ENCODE measurements around the gene TMOD3.

The TMOD3 gene

DNA sequence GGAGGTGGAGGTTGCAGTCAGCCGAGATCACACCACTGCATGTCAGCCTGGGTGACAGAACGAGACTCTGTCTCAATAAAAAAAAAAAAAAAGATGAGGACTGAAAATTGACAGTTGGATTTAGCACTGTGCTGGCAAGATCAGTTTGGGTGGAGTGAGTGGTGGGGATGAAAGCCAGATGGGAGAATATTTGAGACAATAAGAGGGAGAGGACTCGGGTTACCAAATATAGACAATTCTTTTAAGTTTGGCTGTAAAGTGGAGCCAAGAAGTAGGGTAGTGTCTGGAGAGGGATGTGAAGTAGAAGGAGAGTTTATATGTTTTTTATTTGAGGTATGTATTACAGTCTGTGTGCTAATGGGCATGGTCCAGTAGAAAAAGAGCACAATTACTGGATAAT lies 20.4 kb downstream of the TMOD3 start:
- Histone ChIP-seq H3K4me1 (ENCODE audit: control insufficient read depth, low read length) (peaks cover 6% of the 10 kb centered on the region), H3K27ac (ENCODE audit: low read depth, low read length) (no peak overlapping the region), H4K20me1 (ENCODE audit: control insufficient read depth, insufficient read depth, low read depth, low read length) (peaks cover under 1% of the 10 kb centered on the region; the same call in 1 of the 2 replicates), H3K4me2 (ENCODE audit: low read length) (no peak overlapping the region), H3K9me2 (replicated peaks; ENCODE audit: control insufficient read depth, low read length) (no peaks in the 10 kb centered on the region), H3K9me3 (ENCODE audit: control insufficient read depth, insufficient read depth, low read length) (no peaks in the 10 kb centered on the region), H3K27me3 (ENCODE audit: control insufficient read depth, low read length) (no peaks in the 10 kb centered on the region), H3F3A (ENCODE audit: control insufficient read depth, insufficient read depth) (no peaks in the 10 kb centered on the region), H3K36me3 (ENCODE audit: control insufficient read depth, low read length) (no peaks in the 10 kb centered on the region), H3K4me3 (ENCODE audit: low read length) (no peak overlapping the region), H3K79me2 (ENCODE audit: control insufficient read depth, low read length) (peaks cover 87% of the 10 kb centered on the region)
- TF ChIP-seq EZH2phosphoT487 (IDR thresholded peaks at IDR 0.05; ENCODE audit: borderline replicate concordance, low read length): no peak
- TF ChIP-seq, protein P1, sequence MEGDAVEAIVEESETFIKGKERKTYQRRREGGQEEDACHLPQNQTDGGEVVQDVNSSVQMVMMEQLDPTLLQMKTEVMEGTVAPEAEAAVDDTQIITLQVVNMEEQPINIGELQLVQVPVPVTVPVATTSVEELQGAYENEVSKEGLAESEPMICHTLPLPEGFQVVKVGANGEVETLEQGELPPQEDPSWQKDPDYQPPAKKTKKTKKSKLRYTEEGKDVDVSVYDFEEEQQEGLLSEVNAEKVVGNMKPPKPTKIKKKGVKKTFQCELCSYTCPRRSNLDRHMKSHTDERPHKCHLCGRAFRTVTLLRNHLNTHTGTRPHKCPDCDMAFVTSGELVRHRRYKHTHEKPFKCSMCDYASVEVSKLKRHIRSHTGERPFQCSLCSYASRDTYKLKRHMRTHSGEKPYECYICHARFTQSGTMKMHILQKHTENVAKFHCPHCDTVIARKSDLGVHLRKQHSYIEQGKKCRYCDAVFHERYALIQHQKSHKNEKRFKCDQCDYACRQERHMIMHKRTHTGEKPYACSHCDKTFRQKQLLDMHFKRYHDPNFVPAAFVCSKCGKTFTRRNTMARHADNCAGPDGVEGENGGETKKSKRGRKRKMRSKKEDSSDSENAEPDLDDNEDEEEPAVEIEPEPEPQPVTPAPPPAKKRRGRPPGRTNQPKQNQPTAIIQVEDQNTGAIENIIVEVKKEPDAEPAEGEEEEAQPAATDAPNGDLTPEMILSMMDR (IDR thresholded peaks at IDR 0.05; ENCODE audit: low read depth, low read length, poor library complexity, severe bottlenecking): no peak

DNA sequence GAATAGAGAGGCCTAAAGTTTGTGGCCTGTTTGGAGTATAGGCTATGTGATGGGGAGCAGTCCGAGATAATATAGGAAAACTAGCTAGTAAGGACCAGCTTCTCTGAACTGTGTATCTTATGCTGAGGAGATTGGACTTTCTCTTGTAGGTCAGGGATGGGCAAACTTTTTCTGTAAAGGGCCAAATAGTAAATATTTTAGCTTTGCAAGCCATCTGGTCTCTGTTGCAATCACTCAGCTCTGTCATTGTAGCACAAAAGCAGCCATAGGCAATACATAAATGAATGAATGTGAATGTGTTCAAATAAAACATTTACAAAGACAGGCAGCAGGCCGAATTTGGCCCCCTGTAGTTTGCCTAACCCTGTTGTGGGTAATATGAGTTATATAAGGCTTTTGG lies 24.5 kb downstream of the TMOD3 start:
- H3K4me3 ChIP-seq (ENCODE audit: low read length): no peak overlapping the region
- H3K27ac ChIP-seq (ENCODE audit: low read depth, low read length): no peak overlapping the region
- no peaks in the 10 kb centered on the region for H3K36me3 ChIP-seq (ENCODE audit: control insufficient read depth, low read length)
- H3K79me2 ChIP-seq (ENCODE audit: control insufficient read depth, low read length): peaks cover 57% of the 10 kb centered on the region
- TF ChIP-seq EZH2phosphoT487 (IDR thresholded peaks at IDR 0.05; ENCODE audit: borderline replicate concordance, low read length): no peak
- TF ChIP-seq, protein P1 (IDR thresholded peaks at IDR 0.05; ENCODE audit: low read depth, low read length, poor library complexity, severe bottlenecking): no peak
- no peaks in the 10 kb centered on the region for H3F3A ChIP-seq (ENCODE audit: control insufficient read depth, insufficient read depth)
- no peak overlapping the region for H3K4me2 ChIP-seq (ENCODE audit: low read length)
- H3K4me1 ChIP-seq (ENCODE audit: control insufficient read depth, low read length): no peaks in the 10 kb centered on the region
- H3K27me3 ChIP-seq (ENCODE audit: control insufficient read depth, low read length): no peaks in the 10 kb centered on the region
- H3K9me2 ChIP-seq (replicated peaks; ENCODE audit: control insufficient read depth, low read length): no peaks in the 10 kb centered on the region
- H3K9me3 ChIP-seq (ENCODE audit: control insufficient read depth, insufficient read depth, low read length): no peaks in the 10 kb centered on the region
- H4K20me1 ChIP-seq (ENCODE audit: control insufficient read depth, insufficient read depth, low read depth, low read length): no peaks in the 10 kb centered on the region

DNA sequence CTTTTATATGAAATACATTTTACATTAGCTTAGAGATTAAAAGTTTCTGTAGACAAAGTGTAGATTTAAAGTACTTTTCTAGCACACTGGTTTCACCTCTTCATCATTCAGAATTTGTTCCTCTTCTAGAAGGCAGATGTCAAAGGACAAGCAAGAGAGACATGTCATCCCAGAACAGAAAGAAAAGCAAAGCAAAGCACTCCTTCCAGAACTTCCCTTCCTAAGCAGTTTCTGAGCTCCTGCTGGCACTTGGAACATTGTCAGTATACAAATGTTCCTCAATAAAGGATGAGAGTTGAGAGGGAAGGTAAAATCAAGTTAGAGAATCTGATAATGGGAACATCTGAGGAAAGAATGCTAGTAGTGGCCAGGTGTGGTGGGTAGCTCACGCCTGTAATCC lies 26.2 kb downstream of the TMOD3 start:
- H3F3A ChIP-seq (ENCODE audit: control insufficient read depth, insufficient read depth): no peaks in the 10 kb centered on the region
- no peaks in the 10 kb centered on the region for H4K20me1 ChIP-seq (ENCODE audit: control insufficient read depth, insufficient read depth, low read depth, low read length)
- H3K27ac ChIP-seq (ENCODE audit: low read depth, low read length): no peak overlapping the region
- no peaks in the 10 kb centered on the region for H3K4me1 ChIP-seq (ENCODE audit: control insufficient read depth, low read length)
- no peak overlapping the region for H3K4me2 ChIP-seq (ENCODE audit: low read length)
- H3K9me3 ChIP-seq (ENCODE audit: control insufficient read depth, insufficient read depth, low read length): no peaks in the 10 kb centered on the region
- H3K4me3 ChIP-seq (ENCODE audit: low read length): no peak overlapping the region
- no peaks in the 10 kb centered on the region for H3K9me2 ChIP-seq (replicated peaks; ENCODE audit: control insufficient read depth, low read length)
- peaks cover 53% of the 10 kb centered on the region for H3K79me2 ChIP-seq (ENCODE audit: control insufficient read depth, low read length)
- H3K27me3 ChIP-seq (ENCODE audit: control insufficient read depth, low read length): no peaks in the 10 kb centered on the region
- no peak for TF ChIP-seq EZH2phosphoT487 (IDR thresholded peaks at IDR 0.05; ENCODE audit: borderline replicate concordance, low read length)
- TF ChIP-seq, protein P1 (IDR thresholded peaks at IDR 0.05; ENCODE audit: low read depth, low read length, poor library complexity, severe bottlenecking): no peak
- H3K36me3 ChIP-seq (ENCODE audit: control insufficient read depth, low read length): no peaks in the 10 kb centered on the region

Data from DOHH2 (cell line).